HCT116 (cell line): ENCODE data around the gene TMCO4. TPM values are rescaled to one million over a fixed set of nuclear protein-coding genes. Genes with fewer than 3 reads are reported as not detected.

Experiments used
- ATAC-seq: fragments of 200-7000 bp; cut with Tn5 transposase; 2 replicates; pipeline ENCODE4 v1.9.1; 2020; ENCODE audit warnings: mild to moderate bottlenecking, moderate library complexity
- BruUV-seq: library from RNA; stranded (reverse); fragments of 400-500 nt; replicated peaks from 2 replicates; lab custom pipeline; 2021; lab: Mats Ljungman, UMichigan
- CTCF ChIA-PET: fragments of 300-600 bp; sonication (Branson Sonifier 250); formaldehyde crosslinking; loops from one replicate; lab custom pipeline; 2021; ENCODE audit warnings: antibody characterized with exemption; lab: Charles Lee
- POLR2A ChIA-PET: fragments of 300-600, 350-600 bp; sonication (Branson Sonifier 250); formaldehyde crosslinking; loops from one replicate; lab custom pipeline; 2021; ENCODE audit warnings: antibody characterized with exemption; lab: Charles Lee
- RAD21 ChIA-PET, 2 experiments: fragments of 300-600 bp; sonication (Branson Sonifier 250); formaldehyde crosslinking; loops; one replicate each; lab custom pipeline; 2023; ENCODE audit warnings: low total read pairs in 2 of 2; ENCODE audit not compliant: uncharacterized antibody in 2 of 2, unreplicated experiment in 2 of 2, low non-redundant PET in 1 of 2; lab: Charles Lee
- DNase-seq: peaks from one replicate; pipeline ENCODE4 v3.0.0-alpha.2; 2010; ENCODE audit warnings: low read depth, low spot score
- H2AFZ ChIP-seq: fragments of 200-600 bp; shearing (Covaris generic), sonication (generic); 2 replicates; pipeline ENCODE4 v1.6.1; 2017; ENCODE audit warnings: low read depth, mixed run types, mixed read lengths, antibody characterized with exemption, low read length; ENCODE audit not compliant: poor library complexity, severe bottlenecking
- H3K27ac ChIP-seq: 2 replicates; pipeline ENCODE4 v1.5.1; 2012; ENCODE audit warnings: low read depth, low read length
- H3K27me3 ChIP-seq: fragments of 200-600 bp; sonication (generic); 2 replicates; pipeline ENCODE4 v1.6.1; 2016; ENCODE audit warnings: mixed run types, low read length, mixed read lengths; ENCODE audit not compliant: insufficient read depth
- H3K36me3 ChIP-seq, 2 experiments: fragments of 200-500 bp in 1 of 2; fragments of 200-600 bp in 1 of 2; sonication (Bioruptor generic) in 1 of 2; sonication (generic) in 1 of 2; 2 replicates each; pipeline versions ENCODE4 v1.5.1 to v1.6.1; 2014 to 2016; ENCODE audit warnings: low read length in 2 of 2, inconsistent platforms in 1 of 2, mixed read lengths in 1 of 2, mixed run types in 1 of 2; ENCODE audit not compliant: insufficient read depth in 2 of 2, control insufficient read depth in 1 of 2
- H3K4me1 ChIP-seq, 2 experiments: fragments of 200-600 bp in 1 of 2; sonication (generic) in 1 of 2; 2 replicates each; pipeline versions ENCODE4 v1.5.1 to v1.6.1; 2012 to 2017; ENCODE audit warnings: low read length in 2 of 2, inconsistent platforms in 1 of 2, mild to moderate bottlenecking in 1 of 2, mixed read lengths in 1 of 2, mixed run types in 1 of 2, moderate library complexity in 1 of 2; ENCODE audit not compliant: insufficient read depth in 2 of 2, control insufficient read depth in 1 of 2
- H3K4me2 ChIP-seq: fragments of 200-600 bp; sonication (generic); 2 replicates; pipeline ENCODE4 v1.6.1; 2017; ENCODE audit warnings: mixed run types, low read length, mixed read lengths
- H3K4me3 ChIP-seq, 2 experiments: fragments of 200-600 bp in 1 of 2; sonication (generic) in 1 of 2; replicated peaks in 1 of 2; 2 replicates each; pipeline ENCODE4 v1.5.1; 2011 to 2016; ENCODE audit warnings: low read length in 2 of 2, control low read depth in 1 of 2, low read depth in 1 of 2, mild to moderate bottlenecking in 1 of 2, mixed read lengths in 1 of 2, mixed run types in 1 of 2
- H3K79me2 ChIP-seq: fragments of 200-600 bp; sonication (generic); 2 replicates; pipeline ENCODE4 v1.6.1; 2017; ENCODE audit warnings: mild to moderate bottlenecking, mixed run types, low read length, moderate library complexity, mixed read lengths; ENCODE audit not compliant: insufficient read depth
- H3K9ac ChIP-seq: fragments of 200-600 bp; sonication (generic); 2 replicates; pipeline ENCODE4 v1.6.1; 2016; ENCODE audit warnings: low read length, mixed read lengths
- H3K9me2 ChIP-seq: fragments of 200-600 bp; sonication (generic), shearing (Covaris generic); 2 replicates; pipeline ENCODE4 v1.6.1; 2017; ENCODE audit warnings: mixed run types, mild to moderate bottlenecking, moderate library complexity; ENCODE audit not compliant: insufficient read depth
- H3K9me3 ChIP-seq, 2 experiments: fragments of 200-500 bp in 1 of 2; fragments of 200-600 bp in 1 of 2; sonication (Bioruptor generic) in 1 of 2; sonication (generic) in 1 of 2; 2 replicates each; pipeline ENCODE4 v1.6.1; 2014 to 2017; ENCODE audit warnings: low read length in 2 of 2, mixed read lengths in 2 of 2, inconsistent platforms in 1 of 2, low read depth in 1 of 2, mild to moderate bottlenecking in 1 of 2, mixed run types in 1 of 2, moderate library complexity in 1 of 2; ENCODE audit not compliant: control insufficient read depth in 1 of 2, insufficient read depth in 1 of 2
- H4K20me1 ChIP-seq: fragments of 200-600 bp; sonication (generic), shearing (Covaris generic); 2 replicates; pipeline ENCODE4 v1.6.1; 2017; ENCODE audit warnings: mixed run types, mild to moderate bottlenecking, moderate library complexity; ENCODE audit not compliant: insufficient read depth
- CTCF ChIP-seq, 3 experiments: fragments of 200-600 bp in 1 of 3; sonication (generic) in 1 of 3; IDR thresholded peaks in 2 of 3; conservative IDR thresholded peaks in 1 of 3; 2 replicates each; pipeline ENCODE4 v1.5.1; 2012 to 2017; ENCODE audit warnings: low read depth in 2 of 3, low read length in 2 of 3, antibody characterized with exemption in 1 of 3, borderline replicate concordance in 1 of 3, control low read depth in 1 of 3, mild to moderate bottlenecking in 1 of 3, mixed read lengths in 1 of 3, mixed run types in 1 of 3, moderate library complexity in 1 of 3; ENCODE audit not compliant: insufficient read depth in 1 of 3
- EGR1 ChIP-seq: IDR thresholded peaks from 2 replicates; pipeline ENCODE4 v1.6.1; 2012; ENCODE audit warnings: low read depth
- ELF1 ChIP-seq: IDR thresholded peaks from 2 replicates; pipeline ENCODE4 v1.6.1; 2012; ENCODE audit warnings: low read depth, borderline replicate concordance
- EZH2phosphoT487 ChIP-seq: fragments of 200-600 bp; IDR thresholded peaks from 2 replicates; pipeline ENCODE4 v1.6.1; 2018; ENCODE audit warnings: antibody characterized with exemption, borderline replicate concordance
- FOSL1 ChIP-seq: IDR thresholded peaks from 2 replicates; pipeline ENCODE4 v1.6.1; 2012; ENCODE audit warnings: low read depth
- JUND ChIP-seq: IDR thresholded peaks from 2 replicates; pipeline ENCODE4 v1.6.1; 2012
- POLR2A ChIP-seq: IDR thresholded peaks from 2 replicates; pipeline ENCODE4 v1.7.0; 2011; ENCODE audit warnings: borderline replicate concordance; ENCODE audit not compliant: insufficient read depth, insufficient read length; ENCODE audit errors: extremely low read depth
- POLR2AphosphoS5 ChIP-seq: IDR thresholded peaks from 2 replicates; pipeline ENCODE4 v1.6.1; 2011; ENCODE audit warnings: mild to moderate bottlenecking, low read depth, low read length, moderate library complexity
- SIN3A ChIP-seq: IDR thresholded peaks from 2 replicates; pipeline ENCODE4 v1.6.1; 2012; ENCODE audit warnings: low read depth
- SRF ChIP-seq: IDR thresholded peaks from 2 replicates; pipeline ENCODE4 v1.6.1; 2012; ENCODE audit warnings: low read depth
- TCF7L2 ChIP-seq: IDR thresholded peaks from 2 replicates; pipeline ENCODE4 v1.7.0; 2011; ENCODE audit warnings: borderline replicate concordance, inconsistent platforms; ENCODE audit not compliant: insufficient read depth, insufficient read length; ENCODE audit errors: extremely low read depth
- ZFX ChIP-seq: fragments of 450-650 bp; IDR thresholded peaks from 2 replicates; pipeline ENCODE4 v1.6.1; 2017
- intact Hi-C: fragments of 100-400 bp; cut with micrococcal nuclease; formaldehyde crosslinking; loops from 2 replicates; pipeline ENCODE4 v1.10.0; 2022
- total RNA-seq: library from RNA; stranded (reverse); gene quantifications from one replicate; pipeline ENCODE4 v1.2.1, GENCODE V29; 2021; ENCODE audit not compliant: unreplicated experiment
- TF ChIP-seq, protein P1 (sequence below): IDR thresholded peaks from 2 replicates; pipeline ENCODE4 v1.6.1; 2012; ENCODE audit warnings: low read depth
- TF ChIP-seq, protein P2 (sequence below): IDR thresholded peaks from 2 replicates; pipeline ENCODE4 v1.6.1; 2012

TMCO4 gene
- total RNA-seq, 1 experiment from 2014 or later, result 12.7 TPM

GRCh38 chr1:19754482-19754881 lies 45.2 kb downstream of the TMCO4 start (continued):
- TF ChIP-seq, protein P1, sequence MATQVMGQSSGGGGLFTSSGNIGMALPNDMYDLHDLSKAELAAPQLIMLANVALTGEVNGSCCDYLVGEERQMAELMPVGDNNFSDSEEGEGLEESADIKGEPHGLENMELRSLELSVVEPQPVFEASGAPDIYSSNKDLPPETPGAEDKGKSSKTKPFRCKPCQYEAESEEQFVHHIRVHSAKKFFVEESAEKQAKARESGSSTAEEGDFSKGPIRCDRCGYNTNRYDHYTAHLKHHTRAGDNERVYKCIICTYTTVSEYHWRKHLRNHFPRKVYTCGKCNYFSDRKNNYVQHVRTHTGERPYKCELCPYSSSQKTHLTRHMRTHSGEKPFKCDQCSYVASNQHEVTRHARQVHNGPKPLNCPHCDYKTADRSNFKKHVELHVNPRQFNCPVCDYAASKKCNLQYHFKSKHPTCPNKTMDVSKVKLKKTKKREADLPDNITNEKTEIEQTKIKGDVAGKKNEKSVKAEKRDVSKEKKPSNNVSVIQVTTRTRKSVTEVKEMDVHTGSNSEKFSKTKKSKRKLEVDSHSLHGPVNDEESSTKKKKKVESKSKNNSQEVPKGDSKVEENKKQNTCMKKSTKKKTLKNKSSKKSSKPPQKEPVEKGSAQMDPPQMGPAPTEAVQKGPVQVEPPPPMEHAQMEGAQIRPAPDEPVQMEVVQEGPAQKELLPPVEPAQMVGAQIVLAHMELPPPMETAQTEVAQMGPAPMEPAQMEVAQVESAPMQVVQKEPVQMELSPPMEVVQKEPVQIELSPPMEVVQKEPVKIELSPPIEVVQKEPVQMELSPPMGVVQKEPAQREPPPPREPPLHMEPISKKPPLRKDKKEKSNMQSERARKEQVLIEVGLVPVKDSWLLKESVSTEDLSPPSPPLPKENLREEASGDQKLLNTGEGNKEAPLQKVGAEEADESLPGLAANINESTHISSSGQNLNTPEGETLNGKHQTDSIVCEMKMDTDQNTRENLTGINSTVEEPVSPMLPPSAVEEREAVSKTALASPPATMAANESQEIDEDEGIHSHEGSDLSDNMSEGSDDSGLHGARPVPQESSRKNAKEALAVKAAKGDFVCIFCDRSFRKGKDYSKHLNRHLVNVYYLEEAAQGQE, result no peak
- TF ChIP-seq SRF (no peak), EGR1 (no peak), ZFX (no peak)

- ChIA-PET CTCF (no interaction called here), POLR2A (no interaction called here), RAD21 (no interaction called here)
- Histone ChIP-seq H3K27me3 (no peaks in the 10 kb centered on the region), H3K4me2 (no peak overlapping the region), H3K4me1 (peaks cover 0 to 6% of the 10 kb centered on the region in 2 experiments; a peak in 1 of 4 replicates), H2AFZ (no peak overlapping the region), H4K20me1 (no peaks in the 10 kb centered on the region), H3K27ac (no peak overlapping the region), H3K79me2 (no peaks in the 10 kb centered on the region), H3K9ac (no peak overlapping the region), H3K36me3 (no peaks in the 10 kb centered on the region), H3K9me3 (no peaks in the 10 kb centered on the region), H3K4me3 (no peak overlapping the region), H3K9me2 (no peaks in the 10 kb centered on the region)
- TF ChIP-seq ELF1 (no peak), JUND (no peak), POLR2A (no peak), CTCF (IDR thresholded peaks at IDR 0.05 in 2 of 3, conservative IDR thresholded peaks at IDR 0.05 in 1 of 3; ENCODE audit: borderline replicate concordance in 1 of 3, insufficient read depth in 1 of 3, low read depth in 2 of 3, low read length in 2 of 3) (no peak), FOSL1 (no peak), SIN3A (no peak), EZH2phosphoT487 (no peak), ZFX (no peak), TCF7L2 (no peak), POLR2AphosphoS5 (no peak)
- TF ChIP-seq, protein P2, sequence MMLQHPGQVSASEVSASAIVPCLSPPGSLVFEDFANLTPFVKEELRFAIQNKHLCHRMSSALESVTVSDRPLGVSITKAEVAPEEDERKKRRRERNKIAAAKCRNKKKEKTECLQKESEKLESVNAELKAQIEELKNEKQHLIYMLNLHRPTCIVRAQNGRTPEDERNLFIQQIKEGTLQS, result no peak
- no peak for DNase-seq
- no peak for ATAC-seq
- intact Hi-C loops, result no loop called here
- no TSS peak for BruUV-seq
Measured at GRCh38 chr1:19752083-19752696, 47.5 kb downstream of the TMCO4 start.
